ENCODE data around the gene SUCLG2.

SUCLG2 gene

DNA sequence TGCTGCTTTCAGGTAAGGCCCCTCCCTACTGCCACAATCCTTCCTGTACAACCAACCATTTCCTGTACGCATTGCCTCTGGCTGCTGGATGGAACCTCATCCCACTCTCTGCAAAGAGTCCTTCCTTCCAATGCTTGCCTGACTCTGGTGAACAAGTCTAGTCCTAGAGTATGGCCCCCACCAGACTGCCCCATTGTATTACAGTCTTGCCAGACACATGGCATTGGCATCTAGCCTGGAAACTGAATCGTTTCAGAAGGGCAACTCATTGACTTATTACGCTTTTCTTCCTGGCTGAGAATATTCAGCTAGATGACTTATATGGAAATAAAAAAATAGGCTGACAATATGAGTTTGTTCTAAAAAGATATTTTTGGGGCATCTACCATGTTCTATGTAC, 170.3 kb downstream of the SUCLG2 start:
- H3K27ac ChIP-seq, result no peak overlapping the region
- TF ChIP-seq CTCF (IDR thresholded peaks at IDR 0.05; ENCODE audit: low read depth, low read length), result no peak

GRCh38 chr3:67481126-67481525, 173.3 kb downstream of the SUCLG2 start:
- Histone ChIP-seq H3K4me3 (ENCODE audit: low read depth, low read length) (no peak overlapping the region), H3K27ac (no peak overlapping the region), H3K27me3 (ENCODE audit: insufficient read depth, low read depth, severe bottlenecking) (no peaks in the 10 kb centered on the region), H3K9me3 (ENCODE audit: severe bottlenecking) (no peaks in the 10 kb centered on the region), H3K36me3 (no peaks in the 10 kb centered on the region)
- TF ChIP-seq CTCF (IDR thresholded peaks at IDR 0.05; ENCODE audit: low read depth, low read length), result no peak
- no peak for DNase-seq

More for the DNA sequence above, 170.3 kb downstream of the SUCLG2 start:
- H3K4me3 ChIP-seq (ENCODE audit: low read depth, low read length), result no peak overlapping the region
- no peaks in the 10 kb centered on the region for H3K9me3 ChIP-seq (ENCODE audit: severe bottlenecking)
- no peaks in the 10 kb centered on the region for H3K27me3 ChIP-seq (ENCODE audit: insufficient read depth, low read depth, severe bottlenecking)
- no peak for DNase-seq
- no peaks in the 10 kb centered on the region for H3K36me3 ChIP-seq

GRCh38 chr3:67478423-67478822, 176.0 kb downstream of the SUCLG2 start:
- no peak overlapping the region for H3K27ac ChIP-seq
- TF ChIP-seq CTCF (IDR thresholded peaks at IDR 0.05; ENCODE audit: low read depth, low read length), result no peak
- H3K9me3 ChIP-seq (ENCODE audit: severe bottlenecking), result no peaks in the 10 kb centered on the region
- H3K27me3 ChIP-seq (ENCODE audit: insufficient read depth, low read depth, severe bottlenecking), result no peaks in the 10 kb centered on the region
- no peak for DNase-seq
- H3K36me3 ChIP-seq, result no peaks in the 10 kb centered on the region
- H3K4me3 ChIP-seq (ENCODE audit: low read depth, low read length), result no peak overlapping the region

GRCh38 chr3:67474311-67474710, 180.1 kb downstream of the SUCLG2 start:
- TF ChIP-seq CTCF (IDR thresholded peaks at IDR 0.05; ENCODE audit: low read depth, low read length), result no peak
- Histone ChIP-seq H3K27me3 (ENCODE audit: insufficient read depth, low read depth, severe bottlenecking) (no peaks in the 10 kb centered on the region), H3K9me3 (ENCODE audit: severe bottlenecking) (no peaks in the 10 kb centered on the region), H3K4me3 (ENCODE audit: low read depth, low read length) (no peak overlapping the region), H3K27ac (no peak overlapping the region), H3K36me3 (no peaks in the 10 kb centered on the region)
- no peak for DNase-seq

DNA sequence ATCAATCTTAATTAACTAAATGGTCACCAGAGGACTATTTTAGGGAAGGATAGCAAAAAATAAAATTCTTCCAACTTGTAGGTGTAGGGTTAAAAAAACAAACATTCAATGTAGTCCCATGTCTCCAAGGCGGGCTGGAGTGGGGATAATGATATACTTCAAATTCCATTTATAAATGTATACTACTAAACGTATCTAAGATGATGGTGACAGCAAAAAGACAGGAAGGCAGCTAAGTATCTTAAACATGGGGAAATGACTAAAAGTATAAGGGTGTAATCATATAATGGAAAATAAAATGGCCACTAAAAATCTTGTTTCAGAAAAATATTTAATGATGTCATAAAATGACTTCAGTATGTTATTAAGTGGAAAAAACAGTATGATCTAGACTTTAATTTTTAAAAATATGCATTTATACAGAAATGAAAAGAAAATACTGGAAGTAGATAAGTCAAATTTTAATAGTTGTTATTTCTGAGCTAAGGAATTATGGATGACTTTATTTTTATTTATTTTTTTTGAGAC, 181.7 kb downstream of the SUCLG2 start:
- Histone ChIP-seq H3K36me3 (no peaks in the 10 kb centered on the region), H3K27ac (no peak overlapping the region), H3K27me3 (ENCODE audit: insufficient read depth, low read depth, severe bottlenecking) (no peaks in the 10 kb centered on the region), H3K9me3 (ENCODE audit: severe bottlenecking) (no peaks in the 10 kb centered on the region), H3K4me3 (ENCODE audit: low read depth, low read length) (no peak overlapping the region)
- TF ChIP-seq CTCF (IDR thresholded peaks at IDR 0.05; ENCODE audit: low read depth, low read length), result no peak
- no peak for DNase-seq

DNA sequence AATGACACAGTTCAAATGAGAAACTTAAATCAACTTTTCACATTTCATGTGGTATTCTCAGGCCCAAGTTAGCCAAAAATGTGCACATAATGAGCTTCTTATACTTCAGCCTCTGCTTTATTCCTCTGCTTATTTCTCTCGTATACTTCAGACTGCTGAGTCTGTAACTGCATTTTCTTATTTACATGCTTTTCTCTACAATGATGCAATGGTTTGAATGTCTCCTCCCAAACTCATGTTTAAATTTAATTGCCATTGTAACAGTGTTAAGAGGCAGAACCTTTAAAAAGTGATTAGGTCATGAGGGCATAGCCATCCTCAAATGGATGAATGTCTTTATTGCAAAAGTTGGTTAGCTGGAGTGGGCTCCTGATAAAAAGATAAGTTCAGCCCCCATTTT, 184.2 kb downstream of the SUCLG2 start:
- Histone ChIP-seq H3K9me3 (ENCODE audit: severe bottlenecking) (no peaks in the 10 kb centered on the region), H3K4me3 (ENCODE audit: low read depth, low read length) (no peak overlapping the region), H3K36me3 (no peaks in the 10 kb centered on the region), H3K27me3 (ENCODE audit: insufficient read depth, low read depth, severe bottlenecking) (no peaks in the 10 kb centered on the region), H3K27ac (no peak overlapping the region)
- no peak for DNase-seq
- TF ChIP-seq CTCF (IDR thresholded peaks at IDR 0.05; ENCODE audit: low read depth, low read length), result no peak

Measured in WERI-Rb-1 (cell line).